Measurements from ENCODE around the gene SLC2A6.

- TF ChIP-seq CTCF (IDR thresholded peaks at IDR 0.05; ENCODE audit: low read depth, low read length) (no peak), POLR2A (IDR thresholded peaks at IDR 0.05; ENCODE audit: extremely low read depth, insufficient read length) (no peak)
These were observed 47.9 kb upstream of the SLC2A6 start for GRCh38 chr9:133526721-133527321.
